HG03108 (cell line): ENCODE data around the gene SETBP1.

Experiments
- ATAC-seq: cut with Tn5 transposase; IDR thresholded peaks from one replicate; pipeline ENCODE4 v1.9.1; 2021; ENCODE audit warnings: moderate library complexity; ENCODE audit not compliant: unreplicated experiment

The SETBP1 gene

DNA sequence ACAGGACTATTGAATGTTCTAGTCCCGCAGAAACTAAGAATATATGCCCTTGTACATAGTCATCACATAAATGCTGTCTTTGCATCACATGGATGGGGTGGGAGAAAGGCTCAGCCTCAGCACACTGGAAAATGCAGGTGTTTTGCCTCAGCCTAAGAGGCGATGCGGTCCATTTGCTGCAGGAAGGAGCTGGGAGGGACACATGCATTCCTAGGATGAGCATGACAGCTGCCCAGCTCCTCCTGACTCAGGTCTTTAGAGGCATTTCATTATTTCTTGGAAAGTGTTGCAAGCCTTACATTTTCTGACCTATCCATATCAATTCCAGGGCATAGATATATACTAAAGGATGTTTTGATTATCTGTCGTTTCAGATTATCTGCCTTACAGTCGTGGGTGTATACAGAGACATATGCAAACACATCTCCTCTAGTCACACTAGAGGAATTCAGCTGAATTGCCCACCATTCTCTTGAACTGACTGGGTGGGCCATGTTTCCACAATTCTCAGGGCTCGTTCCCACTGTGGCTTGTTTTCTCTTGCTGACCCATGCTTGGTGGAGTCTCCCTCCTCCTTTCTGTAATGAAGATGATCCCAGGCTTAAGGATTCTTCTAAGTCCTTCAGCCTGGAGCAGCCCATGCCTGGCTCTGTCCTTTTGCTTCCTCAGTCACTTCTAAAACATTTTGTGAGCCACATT is 156.9 kb downstream of the SETBP1 start:
- ATAC-seq, result no peak

DNA sequence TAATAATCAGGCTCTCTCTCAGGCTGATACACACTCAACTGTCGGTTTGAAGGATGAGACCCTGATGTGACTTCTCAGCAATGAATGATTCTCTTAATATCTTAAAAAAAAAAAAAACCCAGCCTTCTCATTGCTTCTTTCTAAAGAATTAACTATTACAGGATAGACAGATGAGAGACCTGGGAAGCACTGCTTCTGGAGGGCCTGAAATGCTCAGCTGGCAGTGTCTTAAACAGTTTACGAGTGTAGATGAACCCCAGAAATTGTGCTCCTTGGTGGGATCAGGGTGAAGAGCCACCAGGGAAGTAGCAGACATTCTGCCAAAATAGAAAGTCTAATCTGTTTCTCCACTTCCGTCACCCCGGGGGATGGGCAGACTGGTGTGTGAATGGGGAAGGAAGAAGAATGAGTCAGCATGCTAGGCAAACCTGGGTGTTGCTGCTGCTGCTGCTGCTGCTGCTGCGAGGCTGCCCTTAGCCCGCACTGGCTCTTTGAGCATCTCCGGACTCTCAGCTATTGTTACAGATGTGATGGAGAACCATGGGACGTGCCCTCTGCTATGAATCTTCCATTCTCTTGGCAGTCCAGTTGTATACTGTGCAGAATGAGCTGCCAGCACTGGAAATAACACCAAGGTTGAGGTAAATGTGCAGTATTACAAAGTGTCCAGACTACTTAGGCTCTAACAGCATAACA is 158.4 kb downstream of the SETBP1 start:
- ATAC-seq, result peak; percentile 98

DNA sequence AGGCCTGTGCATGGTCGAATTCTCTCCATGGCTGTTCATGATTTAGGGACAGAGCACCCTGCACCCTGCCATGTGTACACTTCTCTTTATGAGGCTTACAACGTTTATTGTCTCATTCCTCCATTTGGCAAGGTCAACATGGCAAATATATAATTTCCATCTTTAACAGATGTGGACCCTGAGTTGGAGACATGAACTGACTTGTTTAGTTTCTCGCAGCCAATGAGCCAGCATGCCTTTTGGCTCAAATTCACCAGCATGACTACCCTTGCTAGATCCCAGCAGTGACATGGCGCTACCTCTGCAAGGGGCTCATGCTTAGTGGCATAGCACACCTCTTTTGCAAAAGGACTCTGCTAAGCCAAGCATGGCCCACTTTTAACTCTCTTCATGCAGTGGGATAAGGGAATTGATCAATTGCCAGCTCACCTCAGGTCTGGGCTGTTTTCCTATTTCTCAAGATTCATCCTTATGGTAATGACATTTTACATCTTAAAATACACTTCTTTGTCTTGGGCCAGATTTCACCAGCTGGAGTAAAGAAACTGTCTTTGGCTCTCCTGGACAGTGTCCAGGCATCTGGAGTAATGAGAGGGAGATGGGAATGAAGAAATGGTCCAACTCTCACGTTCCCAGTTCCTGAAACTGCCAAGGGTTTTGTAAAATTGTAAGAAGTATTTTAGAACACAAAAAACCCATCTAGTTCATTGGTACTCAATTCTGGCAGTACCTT is 159.5 kb downstream of the SETBP1 start:
- ATAC-seq, result no peak

DNA sequence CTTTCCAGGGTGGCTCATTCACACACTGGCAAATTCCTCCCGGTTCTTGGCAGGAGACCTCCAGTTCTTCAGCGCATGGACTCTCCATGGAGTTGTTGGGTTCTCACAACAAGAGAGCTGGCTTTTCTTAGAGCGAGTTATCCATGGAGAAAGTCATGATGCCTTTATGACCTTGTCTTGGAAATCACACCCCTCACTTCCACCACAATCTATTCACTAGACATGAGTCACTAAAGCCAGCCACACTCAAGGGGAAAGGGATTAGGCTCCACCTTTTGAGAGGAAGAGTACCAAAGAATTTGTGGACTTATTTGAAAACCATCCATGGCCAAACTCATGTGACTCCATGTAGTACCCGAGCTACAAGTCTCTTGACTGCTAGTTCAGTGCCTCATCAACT is 160.5 kb downstream of the SETBP1 start:
- no peak for ATAC-seq

DNA sequence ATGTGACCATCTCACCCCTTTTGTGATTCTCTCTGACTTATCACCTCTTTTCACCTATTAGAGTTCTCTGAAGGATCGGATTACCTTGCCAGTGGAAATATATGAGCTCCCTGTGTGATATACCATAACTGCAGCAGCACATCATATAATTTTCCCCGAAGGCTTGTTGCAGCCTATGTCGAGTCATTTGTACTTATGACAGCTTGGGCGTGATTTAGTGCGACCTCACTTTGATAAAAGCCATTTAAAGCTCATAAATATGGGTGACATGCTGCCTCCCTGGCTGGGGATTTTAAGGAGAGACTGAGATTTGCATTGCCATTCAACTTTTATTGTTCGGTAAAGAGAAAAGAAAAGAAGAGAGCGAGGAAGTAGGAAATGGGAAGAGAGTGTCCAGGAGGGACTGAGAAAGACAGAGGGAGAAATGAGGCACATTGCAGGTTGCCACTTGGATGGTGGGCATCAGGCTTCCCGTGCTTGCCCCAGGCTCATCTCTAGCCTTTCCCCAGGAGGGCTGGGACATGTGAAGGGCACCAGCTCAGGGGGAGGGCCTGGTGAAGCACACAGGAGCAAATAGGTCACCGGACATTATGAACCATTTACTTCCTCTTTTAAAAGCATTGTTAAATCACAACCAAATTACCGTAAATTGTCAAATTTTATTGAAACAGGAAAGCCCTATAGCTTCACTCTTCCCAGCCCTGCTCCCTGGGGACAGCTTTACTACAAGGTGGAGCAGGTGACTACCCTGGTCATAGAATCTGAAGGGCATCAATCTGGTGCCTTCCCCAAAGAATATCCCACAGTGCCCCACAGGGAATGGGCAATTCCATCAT is 161.3 kb downstream of the SETBP1 start:
- ATAC-seq, result no peak

DNA sequence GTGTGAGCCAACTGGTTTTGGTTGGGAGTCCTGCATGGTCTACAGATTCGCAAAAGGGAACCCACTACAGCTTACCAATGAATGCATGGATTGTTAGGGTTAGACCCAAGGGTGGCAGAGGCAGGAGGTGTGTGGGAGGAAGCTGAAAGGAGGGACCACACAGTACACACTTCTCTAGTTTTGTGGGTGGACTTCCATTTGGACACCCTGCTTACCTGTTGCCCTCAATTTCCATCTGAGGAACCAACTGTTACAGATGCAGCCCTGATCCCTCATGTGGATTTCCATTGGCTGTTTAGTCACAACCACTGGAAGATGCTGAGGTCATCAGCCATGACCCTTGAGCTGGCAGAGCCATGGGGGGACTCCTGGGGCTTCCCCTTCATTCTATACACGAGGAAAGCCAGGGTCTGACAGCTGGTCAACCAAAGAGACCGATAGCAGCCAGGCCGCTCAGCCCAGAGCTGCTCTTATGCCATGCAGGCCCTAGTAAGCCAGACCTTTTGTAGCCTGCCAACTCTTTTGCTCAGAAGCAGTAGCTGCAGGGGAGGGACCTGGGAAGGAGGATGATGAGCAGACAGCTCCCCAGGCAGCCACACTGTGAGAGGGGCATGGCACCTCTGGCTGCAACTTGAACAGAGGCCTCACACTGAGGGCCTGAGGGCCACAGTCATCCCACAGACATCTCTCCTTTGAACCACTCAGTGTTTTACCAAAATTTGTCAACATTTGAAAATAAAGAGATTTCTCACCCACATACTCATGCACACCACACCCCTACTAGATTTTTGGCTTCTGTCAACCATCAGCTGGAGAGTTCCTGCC is 162.1 kb downstream of the SETBP1 start:
- ATAC-seq, result no peak

DNA sequence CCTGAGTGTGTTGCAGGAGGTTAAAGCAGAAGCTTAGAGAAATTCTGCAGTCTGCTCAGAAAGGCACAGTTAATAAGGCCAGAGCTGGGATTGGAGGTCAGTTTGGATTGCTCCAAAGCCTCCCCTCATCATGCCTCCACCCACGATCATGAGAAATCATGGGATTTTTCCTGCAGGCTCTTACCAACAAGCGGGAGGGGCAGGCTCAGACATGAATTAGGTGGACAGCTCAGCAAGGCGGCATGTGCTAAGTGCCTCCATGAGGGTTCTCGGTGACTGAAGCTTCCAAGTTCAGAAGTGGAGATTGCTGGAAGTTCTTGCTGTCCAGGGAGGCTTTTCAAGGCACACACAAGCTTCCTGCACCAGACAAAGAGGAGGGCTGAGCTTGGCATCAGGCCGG is 163.8 kb downstream of the SETBP1 start:
- ATAC-seq, result no peak

DNA sequence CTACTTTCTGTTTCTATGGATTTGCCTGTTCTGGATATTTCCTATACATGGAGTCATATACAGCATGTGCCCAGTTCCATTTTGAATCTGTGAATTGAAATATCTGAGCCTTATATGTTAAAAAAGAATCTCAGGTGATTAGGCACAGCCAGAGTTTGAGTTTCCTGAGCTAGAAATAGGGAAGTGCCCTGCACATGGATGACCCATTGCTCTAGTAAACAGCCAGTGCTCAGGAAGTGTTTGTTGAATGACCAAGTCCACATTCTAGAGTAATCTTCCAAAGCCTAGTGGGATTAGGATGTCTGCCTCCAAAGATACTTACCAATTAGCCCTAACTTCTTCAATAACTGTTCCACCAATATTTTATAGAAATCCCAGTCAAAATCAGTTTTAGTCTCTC is 165.8 kb downstream of the SETBP1 start:
- ATAC-seq, result no peak

DNA sequence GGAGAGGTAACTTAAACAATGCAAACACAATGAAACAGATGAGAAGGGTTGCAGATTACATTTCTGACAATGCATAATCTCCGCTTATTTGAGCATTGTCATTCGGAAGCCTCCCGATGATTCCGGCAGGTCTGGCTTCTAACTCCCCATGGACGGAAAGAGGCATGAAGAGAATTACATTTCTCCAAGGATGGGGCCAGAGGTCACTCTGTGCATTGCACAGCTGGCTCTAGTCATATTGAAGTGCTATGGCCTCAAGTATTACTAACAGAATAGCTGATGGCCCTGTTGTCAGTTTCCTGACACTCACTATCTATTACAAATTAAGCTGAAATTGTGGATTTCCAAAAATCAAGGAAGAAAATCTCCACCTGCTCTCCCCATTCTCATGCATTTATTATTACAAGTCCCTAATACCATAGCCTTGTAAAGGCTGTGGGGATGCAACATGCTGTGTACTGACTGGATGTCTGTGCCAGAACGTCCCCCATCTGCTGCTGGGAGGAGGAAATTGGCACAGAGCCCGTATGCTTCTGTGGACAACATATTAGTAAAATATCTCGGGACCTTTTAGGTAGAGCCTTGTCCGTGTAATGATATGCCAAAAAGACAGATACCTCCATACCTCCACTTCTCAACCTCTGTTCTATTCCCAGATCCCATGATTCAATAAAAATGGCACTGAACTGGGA is 168.1 kb downstream of the SETBP1 start:
- no peak for ATAC-seq

DNA sequence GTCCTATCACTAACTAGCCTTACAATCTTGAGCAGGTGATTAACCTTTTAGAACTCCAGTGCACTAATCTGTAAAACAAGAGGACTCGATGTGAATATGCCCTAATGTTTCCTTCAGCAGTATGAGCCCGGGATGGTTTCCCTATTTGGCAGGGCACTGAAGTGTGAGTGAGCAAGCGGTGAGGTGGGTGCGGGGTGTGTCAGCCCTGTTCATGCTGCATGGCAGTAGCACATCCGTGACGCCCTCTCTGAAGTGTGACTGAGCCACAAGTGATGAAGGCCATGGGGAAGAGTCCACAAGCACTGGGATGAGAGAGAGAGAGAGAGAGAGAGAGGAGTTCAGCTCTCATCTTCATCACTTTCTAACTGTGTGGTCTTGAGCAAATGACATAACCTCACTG is 168.7 kb downstream of the SETBP1 start:
- ATAC-seq, result no peak

DNA sequence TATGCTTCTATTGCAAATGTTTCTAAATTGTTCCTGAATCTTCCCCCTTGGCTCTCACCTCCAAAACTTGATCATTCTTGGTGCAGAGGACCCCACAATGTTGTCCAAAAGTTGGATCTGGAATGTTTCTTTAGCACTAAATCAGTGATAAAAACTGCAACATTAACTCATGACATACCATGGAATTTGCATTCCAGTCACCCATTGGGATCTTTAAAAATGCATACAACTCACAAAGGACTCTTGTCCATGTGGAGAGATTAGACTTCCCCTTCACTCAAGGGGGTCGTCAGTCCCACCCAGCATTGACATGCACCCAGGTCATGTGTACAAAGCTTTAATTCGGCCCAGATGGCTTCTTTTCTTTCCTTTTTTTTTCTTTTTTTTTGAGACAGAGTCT is 169.3 kb downstream of the SETBP1 start:
- ATAC-seq, result no peak

DNA sequence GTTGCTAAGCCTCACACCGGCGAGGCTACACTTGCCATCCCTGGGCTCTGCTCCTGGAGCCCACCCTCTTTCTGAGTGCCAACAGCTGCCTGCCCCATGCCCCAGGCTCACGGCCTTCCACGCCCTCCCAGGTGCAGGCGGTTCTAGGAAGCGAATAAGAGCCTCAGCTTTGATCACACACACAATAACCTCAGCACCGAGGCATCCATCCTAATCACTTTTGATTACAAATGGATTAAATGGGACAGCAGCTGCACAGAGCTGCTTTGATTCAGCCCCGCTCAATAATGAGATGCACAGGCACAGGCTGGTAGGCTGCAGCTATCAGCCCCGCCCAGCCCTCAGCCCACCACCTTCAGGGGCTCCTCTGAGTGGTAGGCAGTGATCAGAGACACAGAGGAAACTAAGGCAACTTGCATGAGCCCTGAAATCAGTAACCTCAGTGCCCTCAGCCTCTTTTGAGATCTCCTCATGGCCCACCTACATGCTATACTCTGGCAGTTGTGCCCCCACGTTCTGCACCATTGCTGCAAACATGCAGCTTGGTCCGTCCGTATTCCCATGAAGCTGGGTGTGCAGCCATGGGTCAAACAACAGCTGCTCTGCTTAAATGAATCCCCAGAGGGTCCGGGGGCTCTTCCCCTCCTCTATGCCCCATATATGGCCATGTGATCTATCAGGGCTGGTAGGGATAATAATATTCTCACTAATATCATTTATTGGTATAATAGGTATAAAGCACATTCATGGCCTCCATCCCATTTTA is 171.4 kb downstream of the SETBP1 start:
- no peak for ATAC-seq

DNA sequence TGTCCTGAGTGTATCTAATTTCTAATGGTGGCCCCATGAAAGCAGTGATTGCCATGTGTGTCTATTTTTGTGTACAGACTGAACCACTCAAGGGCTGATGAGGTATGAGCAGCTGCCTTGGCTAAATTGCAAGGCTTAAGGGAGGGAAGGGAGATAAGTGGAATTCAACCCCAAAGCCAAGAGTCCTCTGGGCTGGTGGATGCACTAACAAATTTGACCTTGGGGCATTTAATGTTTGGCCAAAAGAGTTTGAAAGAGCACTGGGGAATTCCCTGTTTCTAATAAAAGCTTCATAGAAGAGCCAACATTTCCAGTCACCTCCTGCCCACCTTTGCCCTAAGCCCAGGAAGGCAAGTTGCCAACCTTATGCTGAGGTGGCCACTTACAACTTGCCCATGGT is 172.1 kb downstream of the SETBP1 start:
- ATAC-seq, result no peak

DNA sequence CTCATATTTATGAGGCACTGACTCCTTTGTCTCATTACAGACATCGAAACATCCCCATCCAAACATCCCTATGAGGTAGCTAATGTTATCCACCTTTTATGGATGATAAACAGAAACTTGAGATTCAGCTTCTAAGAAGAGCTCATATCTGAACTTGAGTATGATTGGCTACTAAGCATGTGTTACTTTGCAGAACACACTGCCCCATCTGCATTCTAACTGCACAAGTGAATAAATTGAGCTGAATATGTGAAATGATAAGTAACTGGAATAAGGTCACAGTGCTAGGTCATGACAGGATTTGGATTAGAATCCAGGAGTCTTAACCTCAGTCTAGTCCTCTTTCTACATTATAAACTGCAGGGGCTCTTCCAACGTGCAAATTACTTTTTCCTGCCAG is 172.7 kb downstream of the SETBP1 start:
- ATAC-seq, result no peak

DNA sequence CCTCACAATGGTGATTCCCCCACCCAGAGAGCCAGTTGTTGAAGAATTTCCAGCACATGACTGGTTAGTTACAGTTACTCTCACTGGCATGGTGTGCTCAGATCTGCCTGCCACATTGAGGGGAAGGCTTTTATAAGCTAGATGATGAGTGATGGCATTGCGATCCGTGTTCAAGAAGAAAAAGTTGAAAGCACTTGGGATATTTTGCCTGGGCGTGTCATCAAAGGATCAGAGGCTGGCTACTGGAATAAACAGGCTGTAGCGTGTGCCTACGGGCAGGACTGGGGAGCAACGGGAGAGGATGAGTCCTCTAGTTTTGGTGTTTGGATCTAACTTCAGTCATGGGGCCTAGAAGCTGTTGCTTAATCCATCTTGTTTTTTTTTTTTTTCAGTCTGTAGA is 175.0 kb downstream of the SETBP1 start:
- no peak for ATAC-seq

DNA sequence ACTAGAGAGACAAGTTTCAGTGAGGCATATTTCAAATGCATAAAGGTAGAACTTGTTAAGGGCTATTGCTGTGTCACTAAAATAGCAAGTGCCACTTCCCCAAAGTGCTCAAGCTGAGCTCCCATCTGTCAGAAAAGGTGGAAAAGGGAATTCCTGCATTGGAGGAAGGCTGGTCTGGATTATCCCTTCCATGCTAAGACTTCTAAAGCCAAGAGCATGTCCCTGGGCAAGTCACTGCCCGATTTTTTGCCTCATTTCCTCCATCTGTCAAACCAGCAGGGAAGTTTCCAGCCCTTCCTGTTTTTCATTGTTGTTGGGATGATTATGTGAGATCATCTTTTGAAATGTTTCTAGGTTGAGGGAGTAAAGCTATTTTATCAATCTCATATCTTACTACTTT is 175.5 kb downstream of the SETBP1 start:
- ATAC-seq, result no peak

DNA sequence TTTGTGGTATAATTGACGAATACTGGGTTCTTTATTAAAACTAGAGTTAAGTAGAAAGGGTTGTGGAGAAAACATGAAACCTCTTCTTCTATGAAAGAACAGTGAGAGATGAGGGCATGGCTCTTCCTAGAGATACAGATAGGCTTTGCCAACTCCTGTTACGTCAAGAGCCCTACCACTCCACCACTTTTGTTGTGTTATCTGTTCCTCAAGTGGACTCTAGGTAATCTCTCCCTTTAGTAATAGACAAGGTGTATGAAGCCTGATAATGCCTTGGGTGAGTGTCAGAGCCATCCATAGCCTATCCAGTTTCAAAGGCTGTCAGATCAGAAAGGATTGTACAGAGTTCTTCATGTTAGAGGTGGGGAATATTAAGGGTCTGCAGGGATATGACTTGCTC is 176.4 kb downstream of the SETBP1 start:
- no peak for ATAC-seq

DNA sequence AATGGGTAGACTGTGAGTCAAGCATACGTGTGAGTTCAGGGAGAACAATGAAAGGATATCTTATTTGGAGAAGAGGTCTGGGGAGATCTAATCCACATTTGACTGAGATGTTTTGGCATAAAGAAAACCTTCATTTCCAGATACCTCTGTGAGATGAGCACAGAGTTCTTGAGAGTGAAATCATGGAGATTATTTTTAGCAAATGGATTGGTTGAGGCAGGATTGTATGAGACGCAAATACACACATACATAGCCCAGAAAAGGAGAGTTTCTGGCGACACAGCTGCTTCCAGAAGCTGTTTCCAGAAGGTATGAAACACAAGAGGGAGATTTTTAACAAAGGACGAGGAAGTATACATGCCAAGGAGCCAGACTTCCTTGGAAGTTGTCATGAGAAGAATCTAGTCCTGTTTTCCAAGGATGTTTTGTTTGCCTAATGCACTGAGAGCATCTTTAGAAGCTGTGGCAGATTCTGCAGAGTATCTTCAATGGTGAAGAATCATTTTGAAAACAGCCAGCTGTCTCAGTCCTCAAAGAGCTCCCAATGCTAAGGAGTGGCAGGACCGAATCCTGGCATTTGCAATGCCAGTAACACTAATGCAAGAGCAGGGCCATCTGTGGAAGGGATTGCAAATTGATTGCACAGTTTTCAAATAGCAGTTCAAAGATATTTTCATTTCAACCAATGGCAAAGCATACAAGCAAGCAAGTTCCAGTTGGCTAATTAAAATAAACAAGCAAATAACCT is 177.2 kb downstream of the SETBP1 start:
- no peak for ATAC-seq
